Activated gamma-delta T cell treated with Interleukin-2 at 50 U/mL for 16 hours (primary cell): ENCODE results near the gene MSX1.
"Not testable (repeated sequence)": the region's sequence is repeated elsewhere in the genome, so short reads cannot be mapped to it uniquely, and the experiment has no call there.

Experiments
- DNase-seq: peaks from one replicate; pipeline ENCODE4 v3.0.0-alpha.2; 2020

Gene MSX1

DNA sequence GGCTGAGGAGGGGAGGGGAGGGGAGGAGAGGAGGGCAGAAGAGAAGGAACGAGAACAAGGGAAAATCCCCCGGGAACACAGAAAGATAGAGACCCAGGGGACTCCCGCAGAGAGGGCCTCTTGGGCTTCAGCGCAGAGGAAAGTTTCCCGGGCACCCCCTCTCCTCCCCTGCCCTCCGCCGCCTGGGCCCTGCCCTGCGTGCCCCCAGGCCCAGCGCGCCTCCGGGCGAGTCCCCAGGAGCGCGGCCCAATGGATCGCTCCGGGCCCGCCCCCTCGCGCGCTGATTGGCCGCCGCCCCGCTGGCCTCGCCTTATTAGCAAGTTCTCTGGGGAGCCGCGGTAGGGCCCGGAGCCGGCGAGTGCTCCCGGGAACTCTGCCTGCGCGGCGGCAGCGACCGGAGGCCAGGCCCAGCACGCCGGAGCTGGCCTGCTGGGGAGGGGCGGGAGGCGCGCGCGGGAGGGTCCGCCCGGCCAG, at the start of gene MSX1:
Gene MSX1, plus strand, starts transcription at position 341 of the 474 bp plus-strand sequence. CDS start 235 bp downstream, outside the sequence.
- DNase-seq, result no peak

DNA sequence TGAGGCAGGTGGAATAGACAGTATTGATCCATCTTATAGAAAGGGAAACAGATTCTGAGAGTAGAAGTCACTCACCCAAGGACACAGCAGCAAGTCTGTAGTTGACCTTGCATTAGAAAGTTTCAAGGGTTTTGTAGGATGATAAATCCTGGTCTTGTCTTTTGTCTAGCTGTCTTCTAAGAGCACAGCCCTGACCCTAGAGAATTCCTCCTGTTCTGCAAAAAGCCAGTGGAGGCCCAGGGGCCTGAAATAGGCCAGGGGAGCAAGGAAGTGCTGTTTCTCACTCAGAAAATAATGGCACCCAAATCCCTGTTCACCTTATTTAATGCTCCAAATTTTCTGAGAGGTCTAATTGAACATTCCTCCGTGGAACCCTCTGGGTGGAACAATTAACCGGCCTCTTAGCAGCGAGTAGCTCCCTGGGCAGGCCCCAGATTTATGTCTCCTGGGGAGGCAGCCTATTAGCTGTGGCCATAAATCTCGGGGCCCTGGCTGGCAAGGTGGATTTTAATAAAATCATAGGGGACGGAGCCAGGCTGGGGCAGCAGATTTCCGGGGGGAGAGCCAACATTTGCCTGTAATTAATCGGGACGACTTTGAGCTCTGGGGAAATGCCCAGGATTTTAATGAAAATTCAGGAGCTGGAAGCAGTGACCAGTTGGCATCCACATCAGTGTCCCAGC, 49.2 kb upstream of the MSX1 start:
- DNase-seq, result no peak

DNA sequence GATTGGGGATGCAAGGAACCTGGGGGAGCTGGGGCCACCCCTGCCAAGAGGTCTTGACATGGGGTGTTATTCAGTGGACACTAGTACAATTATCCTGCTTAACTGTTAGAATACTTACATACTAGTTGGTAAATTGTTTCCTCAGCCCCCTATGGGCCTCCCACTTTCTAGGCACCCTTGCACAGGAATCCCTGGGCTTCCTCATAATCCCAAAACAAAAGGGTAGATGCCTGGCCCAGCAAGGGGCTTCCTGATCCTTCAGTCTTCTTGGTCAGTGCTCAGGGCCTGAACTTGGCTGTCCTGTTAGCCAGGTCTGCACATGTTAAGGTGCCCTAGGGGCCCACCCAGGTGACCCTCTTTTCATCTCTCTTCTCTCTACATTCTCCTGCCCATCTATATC, 48.7 kb upstream of the MSX1 start:
- DNase-seq, result no peak

DNA sequence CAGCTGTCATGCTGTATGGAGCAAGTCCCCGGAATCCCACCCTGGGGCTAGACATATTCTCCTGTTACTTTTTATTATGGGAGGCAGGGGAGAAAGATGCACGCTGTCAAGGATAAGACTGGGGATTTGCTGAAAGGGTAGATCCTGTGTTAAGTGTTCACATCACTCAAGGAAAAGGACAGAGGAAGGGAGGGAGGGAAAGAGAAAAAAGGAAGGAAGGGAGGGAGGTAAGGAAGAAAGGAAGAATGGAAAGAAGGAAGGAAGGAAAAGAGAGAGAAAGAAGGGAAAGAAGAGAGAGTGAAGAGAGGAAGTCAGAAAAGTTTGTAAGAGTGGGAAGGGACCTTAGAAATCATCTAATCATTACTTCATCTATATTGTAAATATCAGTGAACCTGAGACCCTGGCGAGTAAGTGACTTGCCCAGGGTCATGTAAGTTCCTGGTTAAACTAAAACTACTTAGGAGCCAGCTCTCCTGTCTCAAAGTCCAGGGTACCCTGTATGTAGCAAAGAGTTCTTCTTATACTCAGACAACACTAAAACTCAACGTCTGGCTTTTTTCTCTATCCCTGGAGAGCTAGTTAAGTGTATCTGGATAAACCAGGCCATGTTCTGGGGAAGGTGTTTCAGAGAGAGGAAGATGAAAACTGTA, 47.2 kb upstream of the MSX1 start:
- no peak for DNase-seq

DNA sequence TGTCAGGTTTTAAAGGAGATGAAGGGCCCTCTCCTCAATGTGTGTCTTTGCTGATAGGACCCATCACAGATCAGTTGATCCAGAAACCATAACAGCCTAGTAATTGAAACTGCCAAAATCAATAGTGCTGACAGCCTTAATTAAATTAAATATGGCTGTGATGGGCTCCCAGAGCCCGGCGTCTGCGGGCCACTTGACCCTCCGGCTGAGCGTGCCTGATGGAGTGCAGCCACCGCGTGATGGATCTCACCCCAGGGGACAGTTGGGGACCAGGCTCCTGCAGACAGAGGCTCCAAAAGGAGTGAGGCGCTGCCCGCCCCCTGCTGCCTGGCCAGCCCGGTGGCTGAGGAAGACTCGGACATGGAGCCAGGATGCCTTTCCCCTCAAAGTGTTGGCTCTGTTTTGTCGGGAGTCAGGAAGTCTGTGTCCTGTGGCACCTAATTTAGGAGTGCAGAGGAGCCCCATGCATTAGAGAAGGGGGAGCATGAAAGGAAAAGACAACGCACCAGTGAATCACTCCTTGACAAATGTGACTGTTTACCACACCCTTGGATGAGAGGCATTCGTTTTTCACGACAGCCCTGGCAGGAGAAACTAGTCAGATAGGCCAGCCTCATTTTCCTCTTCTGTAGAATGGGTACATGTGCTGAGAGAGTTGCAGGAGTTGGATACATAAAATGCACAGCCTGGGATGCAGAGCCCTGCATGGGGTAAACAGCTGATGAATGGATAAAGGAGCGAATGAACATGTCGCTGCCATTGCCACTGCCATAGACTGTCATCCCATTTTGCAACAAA, 40.9 kb upstream of the MSX1 start:
- no peak for DNase-seq

DNA sequence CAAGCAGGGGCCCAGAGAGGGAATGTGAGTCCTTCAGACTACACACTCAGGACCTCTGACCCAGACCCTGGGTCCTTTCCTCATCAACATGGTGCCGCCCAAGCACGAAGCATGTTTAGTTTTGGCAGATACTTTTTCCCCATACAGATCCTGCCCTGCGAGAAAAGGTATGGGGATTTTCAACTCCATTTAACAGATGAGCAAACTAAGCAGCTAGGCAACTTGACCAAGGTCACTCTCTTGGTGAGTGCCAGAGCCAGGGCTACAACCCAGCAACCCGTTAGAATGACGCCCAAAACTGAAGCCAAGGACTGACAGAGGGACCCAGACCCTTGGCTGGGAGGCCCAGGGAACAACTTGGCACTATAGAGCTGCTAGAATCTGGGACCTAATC, 40.3 kb upstream of the MSX1 start:
- DNase-seq, result no peak

DNA sequence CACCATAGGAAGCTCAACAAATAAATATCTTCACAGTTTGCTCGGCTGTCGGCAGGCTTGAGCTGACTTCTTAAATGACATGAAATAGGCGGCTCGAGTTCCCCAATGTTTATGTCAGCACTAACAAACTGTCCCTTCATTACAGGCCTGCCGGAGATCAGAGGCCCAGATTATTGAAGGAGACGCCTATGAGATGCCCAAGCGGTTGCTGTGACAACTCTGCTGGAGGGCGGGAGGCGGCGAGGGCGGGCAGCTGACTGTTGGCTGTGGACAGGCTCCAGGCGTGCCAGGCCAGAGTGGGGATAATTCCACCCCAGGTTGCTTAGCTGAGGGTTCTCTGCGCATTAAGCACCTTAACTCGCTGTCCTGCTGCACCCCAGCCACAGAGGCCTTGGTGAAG, 39.2 kb upstream of the MSX1 start:
- DNase-seq, result no peak

DNA sequence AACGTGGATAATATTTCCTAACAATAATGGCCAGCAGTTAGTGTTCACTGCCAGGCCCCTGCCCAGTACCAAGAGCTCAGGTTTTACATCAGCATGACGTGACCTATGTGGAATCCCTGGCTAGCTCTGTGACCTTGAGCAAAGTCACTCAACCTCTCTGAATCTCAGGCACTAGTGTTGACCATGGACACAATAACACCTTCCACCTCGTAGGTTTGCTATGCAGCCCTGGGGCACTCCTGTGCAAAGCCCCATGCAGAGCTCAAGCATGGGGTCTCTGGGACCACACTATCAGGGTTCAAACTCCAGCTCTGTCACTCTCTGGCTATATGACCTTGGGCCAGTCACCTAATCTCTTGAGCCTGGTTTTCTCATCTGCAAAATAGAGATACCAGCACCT, 38.7 kb upstream of the MSX1 start:
- no peak for DNase-seq

DNA sequence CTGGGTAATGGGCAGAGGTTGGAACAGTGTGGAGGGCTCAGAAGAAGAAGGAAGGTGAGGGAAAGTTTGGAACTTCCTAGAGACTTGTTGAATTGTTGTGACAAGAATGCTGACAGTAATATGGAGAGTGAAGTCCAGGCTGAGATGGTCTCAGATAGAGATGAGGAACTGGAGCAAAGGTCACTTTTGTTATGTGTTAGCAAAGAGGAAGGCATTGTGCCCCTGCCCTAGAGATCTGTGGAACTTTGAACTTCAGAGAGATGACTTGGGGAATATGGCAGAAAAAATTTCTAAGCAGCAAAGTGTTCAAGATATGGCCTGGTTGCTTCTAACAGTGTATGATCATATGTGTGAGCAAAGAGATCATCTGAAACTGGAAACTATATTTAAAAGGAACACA, 37.9 kb upstream of the MSX1 start:
- DNase-seq, result no peak

DNA sequence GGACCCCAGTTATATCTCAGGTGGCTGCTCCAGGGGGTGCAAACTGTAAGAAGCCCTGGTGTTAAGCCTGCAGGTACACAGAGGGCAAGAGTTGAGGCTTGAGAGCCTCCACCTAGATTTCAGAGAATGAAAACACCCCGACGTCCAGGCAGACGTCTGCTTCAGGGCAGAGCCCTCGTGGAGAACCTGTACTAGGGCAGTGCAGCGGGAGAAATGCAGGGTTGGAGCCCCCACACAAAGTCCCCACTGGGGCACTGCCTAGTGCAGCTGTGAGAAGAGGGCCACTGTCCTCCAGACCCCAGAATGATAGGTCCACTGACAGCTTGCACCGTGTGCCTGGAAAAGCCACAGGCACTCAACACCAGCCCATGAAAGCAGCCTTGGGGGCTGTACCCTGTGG, 37.2 kb upstream of the MSX1 start:
- DNase-seq, result not testable (repeated sequence)

DNA sequence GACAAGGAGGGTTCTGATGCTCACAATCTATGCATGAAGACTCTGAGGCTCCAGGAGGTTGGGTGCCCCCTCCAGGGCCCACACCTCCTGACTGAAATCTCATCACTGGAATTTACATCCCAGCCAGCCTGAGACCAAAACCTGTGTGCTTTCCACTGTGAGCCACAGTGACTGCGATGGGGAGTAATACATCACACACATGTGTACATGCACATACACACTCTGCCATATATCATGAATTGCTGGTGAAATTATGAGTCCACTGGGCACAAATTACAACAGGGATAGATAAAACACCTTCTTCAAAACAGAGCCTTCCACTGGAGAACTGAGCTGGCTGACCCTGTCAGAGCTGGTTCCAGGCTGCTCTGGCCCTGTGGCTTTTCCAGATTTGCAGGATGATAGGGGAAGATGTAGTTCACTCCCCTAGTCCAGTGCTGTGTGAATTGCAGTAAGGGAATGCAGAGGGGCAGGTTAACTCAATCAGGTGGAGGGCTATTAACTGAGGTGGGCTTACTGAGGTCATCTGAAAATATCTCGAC, 35.8 kb upstream of the MSX1 start:
- no peak for DNase-seq

DNA sequence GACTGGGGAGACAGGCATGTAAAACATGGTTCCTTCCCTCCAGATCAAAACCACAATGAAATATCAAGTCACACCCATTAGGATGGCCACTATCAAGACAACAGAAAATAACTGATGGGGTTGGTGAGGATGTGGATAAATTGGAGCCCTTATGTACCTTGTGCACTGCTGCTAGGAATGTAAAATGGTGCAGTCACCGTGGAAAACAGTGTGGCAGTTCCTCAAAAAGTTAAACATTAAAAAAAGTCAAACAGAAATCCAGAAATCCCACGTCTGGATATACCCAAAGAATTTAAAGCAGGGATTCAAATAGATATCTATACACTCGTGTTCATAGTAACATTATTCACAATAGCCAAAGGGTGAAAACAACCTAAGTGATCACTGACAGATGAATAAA, 35.2 kb upstream of the MSX1 start:
- DNase-seq, result no peak

DNA sequence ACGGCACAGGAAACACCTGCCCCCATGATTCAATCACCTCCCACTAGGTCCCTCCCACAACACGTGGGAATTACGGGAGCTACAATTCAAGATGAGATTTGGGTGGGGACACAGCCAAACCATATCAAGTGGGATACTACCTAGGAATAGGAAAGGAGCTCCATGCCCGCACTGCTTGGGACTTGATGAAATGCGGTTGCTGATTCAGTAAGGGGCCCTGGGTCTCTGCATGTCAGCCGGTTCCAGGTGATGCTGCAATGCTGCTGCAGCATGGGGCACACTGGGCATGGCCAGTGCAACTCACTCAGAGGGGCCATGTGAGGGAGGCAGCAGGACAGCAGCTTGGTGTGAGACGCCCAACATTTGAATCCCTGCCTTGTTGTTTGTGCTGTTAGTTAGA, 34.0 kb upstream of the MSX1 start:
- DNase-seq, result no peak

DNA sequence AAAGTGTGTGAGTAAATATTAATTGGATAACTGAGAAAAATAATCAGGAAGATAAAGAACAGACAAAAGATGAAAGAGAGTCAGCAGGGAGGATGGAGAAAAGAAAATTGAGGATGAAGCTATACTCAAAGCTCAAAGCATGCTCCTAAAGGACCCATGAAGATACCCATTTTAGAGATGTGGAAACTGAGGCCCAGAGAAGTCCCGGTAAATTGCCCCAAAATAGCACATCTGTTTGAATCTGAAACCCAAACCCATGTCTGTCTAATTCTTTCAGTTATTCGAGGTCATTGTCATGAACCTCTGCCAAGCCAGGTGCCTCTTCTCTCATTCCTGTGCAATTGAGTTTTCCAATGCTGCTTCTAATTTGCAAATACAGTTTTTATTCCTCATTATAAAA, 29.6 kb upstream of the MSX1 start:
- DNase-seq, result no peak

DNA sequence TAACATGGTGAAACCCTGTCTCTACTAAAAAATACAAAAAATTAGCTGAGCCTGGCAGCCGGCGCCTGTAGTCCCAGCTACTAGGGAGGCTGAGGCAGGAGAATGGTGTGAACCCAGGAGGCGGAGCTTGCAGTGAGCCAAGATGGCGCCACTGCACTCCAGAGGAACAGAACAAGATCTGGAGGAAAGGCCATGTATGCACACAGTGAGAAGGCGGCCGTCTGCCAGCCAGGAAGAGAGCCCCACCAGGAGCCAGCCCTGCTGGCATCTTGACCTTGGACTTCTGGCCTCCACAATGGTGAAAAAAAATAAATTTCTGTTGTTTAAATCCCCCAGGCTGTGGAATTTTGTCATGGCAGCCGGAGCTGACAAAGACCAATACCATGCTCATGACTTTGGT, 28.2 kb upstream of the MSX1 start:
- DNase-seq, result no peak

DNA sequence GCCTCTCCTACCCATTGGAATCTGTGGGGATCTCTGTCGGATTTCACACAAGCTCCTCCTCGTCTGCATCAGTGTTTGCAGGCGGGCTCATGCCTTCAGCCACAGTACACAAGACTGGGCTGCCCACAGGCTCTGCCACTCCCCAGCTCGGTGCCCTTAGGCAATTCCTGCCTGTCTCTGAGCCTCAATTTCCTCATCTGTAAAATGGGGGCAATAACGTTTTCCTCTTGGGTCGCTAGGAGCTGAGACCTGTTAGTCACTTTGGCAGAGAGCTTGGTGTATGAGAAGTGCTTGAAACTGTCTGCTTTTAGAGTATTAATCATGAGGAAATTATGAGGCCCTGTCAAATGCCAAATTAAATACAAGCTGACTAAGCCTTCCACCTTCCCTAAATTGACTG, 27.6 kb upstream of the MSX1 start:
- no peak for DNase-seq

DNA sequence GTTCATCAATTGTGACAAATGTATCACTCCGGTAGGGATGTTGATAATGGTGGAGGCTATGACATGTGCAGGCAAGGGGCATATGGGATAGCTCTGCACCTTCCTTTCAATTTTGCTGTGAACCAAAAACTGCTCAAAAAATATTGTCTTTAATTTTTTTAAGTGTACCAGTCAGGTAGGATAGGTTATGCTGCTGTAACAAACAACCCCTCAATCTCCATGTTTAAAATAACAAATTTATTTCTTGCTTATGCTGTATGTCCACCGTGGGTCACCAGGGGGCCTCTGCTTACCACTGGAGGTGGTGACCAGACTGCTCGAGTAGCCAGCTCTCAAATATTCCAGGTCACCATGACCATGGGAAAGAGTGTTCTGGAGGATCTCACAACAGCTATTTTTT, 23.4 kb upstream of the MSX1 start:
- DNase-seq, result no peak

DNA sequence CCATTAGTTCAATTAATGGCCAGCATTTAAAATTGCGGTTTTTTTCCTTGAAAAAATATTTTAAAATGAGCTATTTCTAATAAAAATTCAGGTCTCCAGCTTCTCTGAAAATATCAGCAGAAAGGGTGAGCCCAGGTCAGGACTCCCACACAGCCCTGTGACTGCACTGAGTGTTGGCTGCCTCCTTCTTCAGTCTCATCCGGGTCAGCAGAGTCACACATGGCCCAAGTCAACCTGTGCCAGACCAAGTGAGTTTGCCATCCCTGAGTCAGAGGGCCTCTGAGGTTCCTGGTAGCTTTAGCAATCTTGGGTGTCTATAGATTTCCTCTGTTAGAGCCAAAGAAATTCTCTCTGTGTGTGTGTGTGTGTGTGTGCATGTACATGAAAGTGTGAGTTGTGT, 22.1 kb upstream of the MSX1 start:
- no peak for DNase-seq

DNA sequence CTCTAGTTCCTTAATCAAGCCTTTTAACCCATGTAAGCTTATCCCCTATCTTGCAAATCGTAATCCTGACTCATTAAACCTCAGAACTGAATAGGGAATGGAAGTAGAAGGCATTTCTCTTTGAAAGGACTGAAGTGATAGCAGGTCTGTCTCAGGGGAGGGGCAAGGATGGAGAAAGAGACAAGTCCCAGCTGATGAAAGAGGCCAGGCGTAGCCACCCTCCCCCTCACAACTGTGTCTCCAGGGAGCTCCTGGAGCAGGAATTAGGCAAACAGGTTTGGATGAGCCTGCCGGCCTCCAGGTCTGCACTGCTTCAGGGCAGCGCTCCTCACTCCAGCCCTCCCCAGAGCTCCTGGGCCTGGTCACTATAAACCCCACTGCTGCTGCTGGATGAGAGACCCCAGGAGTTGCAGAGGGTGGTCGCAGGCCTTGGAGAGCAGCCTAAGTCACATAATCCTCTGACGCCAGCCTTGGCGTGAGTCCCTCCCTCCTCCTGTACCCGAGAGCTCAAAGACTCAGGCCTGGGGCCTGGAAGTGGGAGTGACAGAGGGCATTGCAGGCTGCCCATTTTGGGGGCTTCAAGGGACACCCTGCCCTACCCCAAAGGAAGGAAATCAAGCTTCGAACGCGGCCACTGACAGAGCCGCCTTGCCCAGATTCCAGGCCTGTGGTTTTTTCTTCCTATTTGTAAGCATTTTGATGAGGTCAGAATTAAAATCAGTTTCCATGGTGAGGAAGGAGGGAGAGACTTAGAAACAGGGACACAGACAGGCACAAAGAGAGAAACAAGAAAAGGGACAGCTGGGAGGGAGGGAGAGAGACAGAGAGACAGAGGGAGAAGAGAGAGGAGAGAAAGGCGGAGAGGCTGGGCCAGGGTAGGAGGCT, 21.2 kb upstream of the MSX1 start:
- no peak for DNase-seq

DNA sequence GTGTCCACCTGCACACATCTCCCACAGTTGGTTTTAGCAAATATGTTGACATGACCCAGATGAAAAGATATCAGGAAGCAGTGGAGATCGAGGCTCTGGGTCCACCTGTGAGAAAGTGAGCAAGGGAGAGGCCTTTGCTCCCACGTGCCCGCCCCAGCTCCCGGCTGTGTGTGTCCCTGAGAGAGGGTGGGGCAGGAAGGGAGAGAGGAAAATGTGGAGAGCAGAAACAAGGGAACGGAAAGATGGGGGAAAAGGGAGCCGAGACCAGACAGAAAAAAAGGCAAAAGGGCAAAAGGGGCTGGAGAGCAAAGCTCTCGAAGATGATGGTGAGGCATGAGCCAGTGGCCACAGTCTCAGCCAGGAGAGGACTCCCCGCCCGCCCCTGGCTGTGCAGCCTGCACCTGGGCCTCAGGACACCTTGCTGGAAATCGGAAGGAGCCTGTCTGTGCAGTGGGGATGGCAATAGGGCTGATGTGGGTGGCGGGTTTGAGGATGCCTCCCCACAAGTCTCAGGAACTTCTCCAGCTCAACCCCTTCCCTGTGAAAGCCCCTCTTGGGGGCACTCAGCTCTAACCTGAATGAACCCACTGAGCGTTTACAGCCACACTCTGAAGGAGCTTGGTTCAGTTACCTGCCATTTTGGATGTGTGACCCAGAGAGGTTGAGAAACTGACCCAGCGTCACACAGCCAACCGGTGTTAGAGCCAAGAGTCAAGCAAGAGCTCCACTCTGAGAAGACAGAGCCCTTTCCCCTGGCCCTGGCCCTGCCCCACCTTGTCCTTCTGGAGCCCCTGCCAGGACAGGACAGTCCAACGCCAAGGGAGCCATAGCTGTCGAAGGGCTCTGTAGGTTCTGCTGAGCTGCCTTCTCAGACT, 20.3 kb upstream of the MSX1 start:
- DNase-seq, result no peak

DNA sequence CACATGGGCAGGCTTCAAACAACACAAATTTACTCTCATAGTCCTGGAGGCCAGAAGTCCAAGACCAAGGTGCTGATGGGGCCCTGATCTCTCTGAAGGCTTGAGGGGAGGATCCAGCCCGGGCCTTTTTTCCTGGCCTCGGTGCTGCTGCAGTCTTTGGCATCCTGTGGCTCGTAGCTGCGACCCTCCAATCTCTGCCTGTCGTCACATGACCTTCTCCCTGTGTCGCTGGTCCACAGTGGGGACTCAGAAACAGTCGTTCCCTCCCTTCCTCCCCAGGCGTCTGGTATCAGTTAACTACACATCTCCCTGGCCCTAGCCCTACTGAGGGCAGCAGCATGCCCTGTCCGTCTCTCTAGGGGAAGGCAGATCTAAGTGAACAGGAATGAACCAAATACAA, 19.1 kb upstream of the MSX1 start:
- DNase-seq, result no peak

DNA sequence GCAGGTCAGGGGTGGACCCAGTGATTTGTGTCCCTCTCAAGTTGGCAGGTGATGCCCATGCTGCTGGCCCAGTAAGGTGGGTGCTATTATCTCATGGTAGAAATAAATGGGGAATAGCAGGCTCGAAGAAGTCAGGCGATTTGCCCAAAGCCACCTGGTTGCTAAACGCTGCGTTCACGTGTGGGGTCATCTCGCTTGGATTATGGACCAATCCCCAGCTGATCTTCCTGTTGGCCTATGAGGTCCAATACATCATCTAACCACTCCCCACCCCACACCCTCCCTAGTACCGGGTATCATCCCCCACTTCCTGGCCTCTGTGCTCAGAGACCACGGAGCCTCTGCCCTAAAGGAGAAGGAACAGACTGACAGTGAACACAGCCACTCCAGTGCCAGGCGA, 18.3 kb upstream of the MSX1 start:
- no peak for DNase-seq
